ENCODE results near the gene WDR75.

The WDR75 gene

GRCh38 chr2:189501487-189501886, 60.2 kb downstream of the WDR75 start:
- DNase-seq: no peak

- no peak for DNase-seq
Measured at GRCh38 chr2:189502714-189503113, 61.4 kb downstream of the WDR75 start.

GRCh38 chr2:189504238-189504637, 63.0 kb downstream of the WDR75 start:
- no peak for DNase-seq

- no peak for DNase-seq
Measured at GRCh38 chr2:189505492-189505891, 64.2 kb downstream of the WDR75 start.

GRCh38 chr2:189506514-189506976, 65.3 kb downstream of the WDR75 start:
- no peak for DNase-seq

- no peak for DNase-seq
Measured at GRCh38 chr2:189511210-189511959, 70.1 kb downstream of the WDR75 start.

- no peak for DNase-seq
Measured at GRCh38 chr2:189511960-189512319, 70.7 kb downstream of the WDR75 start.

GRCh38 chr2:189512879-189513278, 71.6 kb downstream of the WDR75 start:
- no peak for DNase-seq

GRCh38 chr2:189514104-189514503, 72.8 kb downstream of the WDR75 start:
- DNase-seq: no peak

- DNase-seq: no peak
Measured at GRCh38 chr2:189515264-189515663, 74.0 kb downstream of the WDR75 start.

- DNase-seq: no peak
Measured at GRCh38 chr2:189516546-189516945, 75.3 kb downstream of the WDR75 start.

- DNase-seq: no peak
Measured at GRCh38 chr2:189517847-189518535, 76.7 kb downstream of the WDR75 start.

GRCh38 chr2:189519631-189520387, 78.5 kb downstream of the WDR75 start:
- DNase-seq: no peak

- no peak for DNase-seq
Measured at GRCh38 chr2:189521699-189522434, 80.6 kb downstream of the WDR75 start.

GRCh38 chr2:189522435-189523151, 81.3 kb downstream of the WDR75 start:
- no peak for DNase-seq

GRCh38 chr2:189524746-189525145, 83.5 kb downstream of the WDR75 start:
- DNase-seq: no peak

All from activated T-cell treated with anti-CD3 and anti-CD28 coated beads, Interleukin-2, amount 50 U/mL, for 1 hour (primary cell).